ENCODE measurements around the gene KIF5B.
"Not testable (repeated sequence)": the region's sequence is repeated elsewhere in the genome, so short reads cannot be mapped to it uniquely, and the experiment has no call there.

KIF5B gene

DNA sequence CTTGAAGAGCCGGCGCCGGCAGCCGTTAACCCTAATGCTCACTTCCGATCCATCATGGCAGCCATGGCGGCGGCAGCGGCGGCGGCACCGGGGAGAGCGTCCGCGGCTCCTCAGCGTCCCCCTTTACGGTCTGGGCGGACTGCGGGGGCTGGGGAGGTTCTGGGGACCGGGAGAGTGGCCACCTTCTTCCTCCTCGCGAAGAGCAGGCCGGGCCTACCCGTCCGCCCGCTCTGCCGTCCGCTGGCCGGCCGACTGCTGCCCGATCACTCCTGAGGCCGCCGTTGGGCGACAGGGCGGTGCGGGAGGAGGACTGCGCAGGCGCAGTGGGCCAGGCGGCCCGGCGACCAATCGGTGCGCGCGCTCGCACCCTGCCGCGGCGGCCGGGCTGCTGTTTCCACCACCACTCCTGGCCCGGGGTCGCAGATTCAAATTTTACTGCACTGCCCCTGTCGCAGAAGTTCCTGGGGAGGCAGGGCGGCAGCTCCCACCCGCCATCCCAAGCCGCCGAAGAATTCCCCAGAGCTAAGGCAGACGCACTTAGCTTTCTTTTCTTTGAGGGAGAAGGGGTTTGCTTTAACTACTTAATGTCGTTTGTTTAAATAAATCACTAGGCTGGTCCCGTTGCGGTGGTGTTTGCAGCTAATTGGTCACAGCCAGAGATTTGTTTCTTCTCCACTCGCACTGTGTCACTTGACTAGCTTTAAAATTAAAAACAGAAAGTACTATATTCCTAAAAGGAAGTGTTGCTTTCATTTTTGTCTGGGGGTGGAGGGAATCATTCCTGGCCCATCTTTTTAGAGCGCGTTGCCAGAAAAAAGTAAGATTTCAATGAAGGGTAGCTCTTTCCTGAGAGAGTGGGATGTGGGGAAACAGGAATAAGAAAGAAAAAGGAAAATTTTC lies at the start of gene KIF5B:
Gene KIF5B (minus strand): TSS at position 290 of the 900 bp plus-strand sequence. CDS start 452 bp downstream, outside the sequence.
- H2AFZ ChIP-seq (ENCODE audit: low read depth, low read length) = peak within 1 kb of the TSS; percentile 99

GRCh38 chr10:32105782-32106382 lies 49.7 kb upstream of the KIF5B start:
- H3K4me3 ChIP-seq (ENCODE audit: low read length) = no peak overlapping the region
- H2AFZ ChIP-seq (ENCODE audit: low read depth, low read length) = no peak overlapping the region
- no peaks in the 10 kb centered on the region for H3K36me3 ChIP-seq (ENCODE audit: insufficient read depth, low read length)
- H3K4me1 ChIP-seq (ENCODE audit: insufficient read depth, low read length) = no peaks in the 10 kb centered on the region
- H3K27me3 ChIP-seq (ENCODE audit: insufficient read depth, low read length) = no peaks in the 10 kb centered on the region
- peaks cover 6% of the 10 kb centered on the region for H3K9me3 ChIP-seq (ENCODE audit: low read length)

More for the DNA sequence above, at the start of gene KIF5B:
- Histone ChIP-seq H3K9me3 (ENCODE audit: low read length) (no peaks in the 10 kb centered on the region), H3K4me1 (ENCODE audit: insufficient read depth, low read length) (peaks cover 15% of the 10 kb centered on the region), H3K4me3 (ENCODE audit: low read length) (peak within 1 kb of the TSS; percentile 99), H3K27me3 (ENCODE audit: insufficient read depth, low read length) (no peaks in the 10 kb centered on the region), H3K36me3 (ENCODE audit: insufficient read depth, low read length) (no peaks in the 10 kb centered on the region)

DNA sequence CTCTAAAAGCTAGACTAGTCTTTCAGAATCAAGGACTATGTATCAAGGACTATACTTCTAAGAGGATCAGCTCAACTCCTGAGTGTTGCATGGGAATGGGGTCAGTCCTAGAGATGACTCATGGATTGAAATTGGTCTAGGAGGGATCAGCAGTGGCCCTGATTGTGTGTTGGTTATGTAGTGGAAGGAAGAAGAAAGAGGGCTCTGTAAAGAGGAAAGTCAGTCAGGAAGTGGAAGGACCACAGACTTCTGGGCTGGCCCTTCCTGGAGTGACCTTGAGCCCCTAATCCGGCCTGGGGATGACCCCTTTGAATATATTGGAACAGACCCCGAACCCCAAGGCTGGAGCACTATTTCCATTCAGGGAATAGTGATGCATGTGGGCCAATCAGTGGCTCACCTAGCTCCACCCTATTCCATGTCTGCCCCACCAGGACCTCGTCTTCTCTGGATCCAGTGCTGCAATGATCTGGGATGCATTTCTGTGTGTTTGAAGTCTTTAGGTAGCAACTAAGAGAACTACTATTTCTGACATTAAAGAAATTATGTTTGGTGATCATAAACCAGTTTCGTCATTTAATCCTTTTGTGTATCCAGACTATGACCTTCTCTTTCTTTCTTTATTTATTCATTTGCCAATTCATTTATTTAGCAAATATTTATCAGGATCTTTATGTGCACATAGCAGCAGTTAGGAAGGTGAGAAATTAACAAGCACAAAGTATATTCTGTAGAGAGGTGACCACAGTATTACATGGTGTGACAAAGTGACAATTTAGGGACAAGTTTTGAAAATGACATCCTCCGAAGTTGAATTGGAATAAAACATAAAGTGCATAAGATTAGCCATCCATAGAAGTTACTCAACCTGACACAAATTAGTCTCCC lies 48.6 kb upstream of the KIF5B start:
- Histone ChIP-seq H2AFZ (ENCODE audit: low read depth, low read length) (no peak overlapping the region), H3K36me3 (ENCODE audit: insufficient read depth, low read length) (no peaks in the 10 kb centered on the region), H3K27me3 (ENCODE audit: insufficient read depth, low read length) (no peaks in the 10 kb centered on the region), H3K4me3 (ENCODE audit: low read length) (no peak overlapping the region), H3K4me1 (ENCODE audit: insufficient read depth, low read length) (no peaks in the 10 kb centered on the region), H3K9me3 (ENCODE audit: low read length) (peaks cover under 1% of the 10 kb centered on the region)

GRCh38 chr10:32104181-32104580 lies 48.0 kb upstream of the KIF5B start:
- Histone ChIP-seq H2AFZ (ENCODE audit: low read depth, low read length) (no peak overlapping the region), H3K4me1 (ENCODE audit: insufficient read depth, low read length) (no peaks in the 10 kb centered on the region), H3K9me3 (ENCODE audit: low read length) (no peaks in the 10 kb centered on the region), H3K4me3 (ENCODE audit: low read length) (no peak overlapping the region), H3K36me3 (ENCODE audit: insufficient read depth, low read length) (no peaks in the 10 kb centered on the region), H3K27me3 (ENCODE audit: insufficient read depth, low read length) (no peaks in the 10 kb centered on the region)

DNA sequence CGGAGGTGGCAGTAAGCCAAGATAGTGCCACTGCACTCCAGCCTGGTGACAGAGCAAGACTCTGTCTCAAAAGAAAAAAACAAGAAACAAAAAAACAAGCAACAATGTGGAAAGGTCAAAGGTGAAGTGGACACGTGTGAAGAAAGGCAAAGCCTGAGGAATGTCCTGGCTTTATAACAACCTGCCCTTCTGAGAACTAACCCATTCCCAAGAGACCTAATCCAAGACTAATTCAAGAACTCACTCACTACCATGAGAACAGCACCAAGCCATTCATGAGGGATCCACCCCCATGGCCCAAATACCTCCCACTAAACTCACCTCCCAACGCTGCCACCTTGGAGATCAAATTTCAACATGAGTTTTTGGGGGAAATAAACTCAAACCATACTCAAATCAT lies 47.5 kb upstream of the KIF5B start:
- Histone ChIP-seq H3K4me1 (ENCODE audit: insufficient read depth, low read length) (no peaks in the 10 kb centered on the region), H3K9me3 (ENCODE audit: low read length) (no peaks in the 10 kb centered on the region)

GRCh38 chr10:32098566-32099259 lies 42.5 kb upstream of the KIF5B start:
- H3K4me3 ChIP-seq (ENCODE audit: low read length); H2AFZ ChIP-seq (ENCODE audit: low read depth, low read length); H3K9me3 ChIP-seq (ENCODE audit: low read length); H3K4me1 ChIP-seq (ENCODE audit: insufficient read depth, low read length); H3K27me3 ChIP-seq (ENCODE audit: insufficient read depth, low read length); H3K36me3 ChIP-seq (ENCODE audit: insufficient read depth, low read length): not testable (repeated sequence)

More for the DNA sequence above, 47.5 kb upstream of the KIF5B start:
- H3K27me3 ChIP-seq (ENCODE audit: insufficient read depth, low read length) = no peaks in the 10 kb centered on the region
- H2AFZ ChIP-seq (ENCODE audit: low read depth, low read length) = no peak overlapping the region
- no peak overlapping the region for H3K4me3 ChIP-seq (ENCODE audit: low read length)
- no peaks in the 10 kb centered on the region for H3K36me3 ChIP-seq (ENCODE audit: insufficient read depth, low read length)

DNA sequence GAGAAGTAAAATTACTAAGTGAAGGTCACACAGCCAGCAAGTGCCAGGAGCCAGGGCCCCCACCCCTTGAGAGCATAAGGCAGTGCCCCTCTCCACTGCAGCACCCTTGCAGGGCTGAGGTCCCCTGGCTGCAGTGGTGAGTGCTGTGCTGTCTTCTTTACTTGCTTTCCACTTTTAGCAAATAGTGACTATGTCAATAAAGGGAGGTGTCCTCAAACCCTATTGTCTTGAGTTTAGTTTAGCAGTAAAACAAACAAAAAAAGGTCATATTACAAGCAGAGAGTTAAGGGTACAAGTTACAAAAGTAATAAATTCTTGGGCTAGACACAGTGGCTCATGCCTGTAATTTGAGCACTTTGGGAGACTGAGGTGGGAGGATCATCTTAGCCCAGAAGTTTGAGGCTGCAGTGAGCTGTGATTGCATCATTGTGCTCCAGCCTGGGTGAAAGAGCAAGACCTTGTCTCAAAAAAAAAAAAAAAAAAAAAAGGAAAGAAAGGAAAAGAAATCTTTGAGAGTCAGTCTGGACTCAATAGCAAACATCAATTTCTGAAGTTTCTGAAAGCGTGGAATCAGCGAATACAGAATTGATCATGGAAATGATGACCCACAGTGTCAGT lies 39.0 kb upstream of the KIF5B start:
- H3K4me1 ChIP-seq (ENCODE audit: insufficient read depth, low read length) = no peaks in the 10 kb centered on the region
- H3K4me3 ChIP-seq (ENCODE audit: low read length) = no peak overlapping the region
- H3K36me3 ChIP-seq (ENCODE audit: insufficient read depth, low read length) = no peaks in the 10 kb centered on the region
- no peaks in the 10 kb centered on the region for H3K27me3 ChIP-seq (ENCODE audit: insufficient read depth, low read length)
- no peak overlapping the region for H2AFZ ChIP-seq (ENCODE audit: low read depth, low read length)
- H3K9me3 ChIP-seq (ENCODE audit: low read length) = no peaks in the 10 kb centered on the region

DNA sequence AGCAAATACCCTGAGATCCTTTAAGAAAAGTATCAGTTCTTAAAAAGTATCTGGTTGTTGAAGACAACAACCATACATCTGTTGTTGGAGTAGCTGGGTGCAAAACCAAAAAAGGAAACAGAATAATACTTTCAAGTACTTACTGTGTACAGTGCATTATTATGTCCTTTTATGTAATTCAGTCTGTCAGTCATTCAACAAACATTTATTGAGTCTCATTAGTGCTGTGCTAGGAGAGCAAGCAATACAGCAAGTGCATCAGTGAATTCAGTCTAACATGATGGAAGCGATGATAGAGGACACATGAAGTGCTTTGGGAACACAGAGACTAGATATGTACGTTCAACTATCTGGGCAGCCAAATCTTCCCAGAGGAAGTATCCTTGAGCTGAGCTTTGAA lies 37.4 kb upstream of the KIF5B start:
- Histone ChIP-seq H3K27me3 (ENCODE audit: insufficient read depth, low read length) (no peaks in the 10 kb centered on the region), H3K9me3 (ENCODE audit: low read length) (no peaks in the 10 kb centered on the region), H2AFZ (ENCODE audit: low read depth, low read length) (no peak overlapping the region), H3K4me1 (ENCODE audit: insufficient read depth, low read length) (no peaks in the 10 kb centered on the region), H3K36me3 (ENCODE audit: insufficient read depth, low read length) (no peaks in the 10 kb centered on the region), H3K4me3 (ENCODE audit: low read length) (no peak overlapping the region)

GRCh38 chr10:32091046-32091445 lies 34.8 kb upstream of the KIF5B start:
- Histone ChIP-seq H2AFZ (ENCODE audit: low read depth, low read length) (no peak overlapping the region), H3K9me3 (ENCODE audit: low read length) (no peaks in the 10 kb centered on the region), H3K4me3 (ENCODE audit: low read length) (no peak overlapping the region)

DNA sequence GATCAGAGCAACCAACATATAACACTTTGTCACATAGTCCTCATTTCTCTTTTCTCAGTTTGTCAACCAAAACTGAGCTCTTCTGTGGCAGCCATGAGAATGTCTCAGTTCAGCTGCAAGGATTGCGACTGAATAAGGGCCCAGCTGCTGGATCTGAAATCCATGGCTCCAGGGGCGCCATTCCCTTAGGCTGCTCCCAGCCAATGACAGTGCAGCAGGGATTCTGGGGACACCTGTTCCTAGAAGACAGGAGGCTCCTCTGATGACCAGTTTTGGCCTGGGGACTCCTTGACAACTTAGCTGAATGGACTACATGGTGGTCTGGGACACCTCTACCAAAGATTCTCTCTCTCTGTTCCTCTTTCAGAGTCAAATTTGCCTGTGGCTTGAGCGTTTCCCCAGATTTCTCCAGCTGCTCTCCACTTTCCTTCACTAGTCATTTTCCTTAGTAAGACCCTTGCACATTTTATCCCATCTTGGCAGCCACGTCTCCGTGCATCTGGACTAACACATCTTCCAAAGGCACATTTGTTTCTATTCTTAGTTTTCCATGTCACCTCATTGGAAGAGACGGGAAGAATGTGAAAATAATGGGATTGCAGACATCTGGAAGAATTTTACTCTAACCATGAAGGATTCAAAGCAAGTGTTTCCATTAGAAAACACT lies 28.1 kb upstream of the KIF5B start:
- H3K36me3 ChIP-seq (ENCODE audit: insufficient read depth, low read length) = no peaks in the 10 kb centered on the region
- no peaks in the 10 kb centered on the region for H3K4me1 ChIP-seq (ENCODE audit: insufficient read depth, low read length)
- no peaks in the 10 kb centered on the region for H3K27me3 ChIP-seq (ENCODE audit: insufficient read depth, low read length)
- H2AFZ ChIP-seq (ENCODE audit: low read depth, low read length) = no peak overlapping the region
- no peaks in the 10 kb centered on the region for H3K9me3 ChIP-seq (ENCODE audit: low read length)
- H3K4me3 ChIP-seq (ENCODE audit: low read length) = no peak overlapping the region

More at GRCh38 chr10:32091046-32091445, 34.8 kb upstream of the KIF5B start:
- Histone ChIP-seq H3K4me1 (ENCODE audit: insufficient read depth, low read length) (no peaks in the 10 kb centered on the region), H3K27me3 (ENCODE audit: insufficient read depth, low read length) (no peaks in the 10 kb centered on the region), H3K36me3 (ENCODE audit: insufficient read depth, low read length) (no peaks in the 10 kb centered on the region)

DNA sequence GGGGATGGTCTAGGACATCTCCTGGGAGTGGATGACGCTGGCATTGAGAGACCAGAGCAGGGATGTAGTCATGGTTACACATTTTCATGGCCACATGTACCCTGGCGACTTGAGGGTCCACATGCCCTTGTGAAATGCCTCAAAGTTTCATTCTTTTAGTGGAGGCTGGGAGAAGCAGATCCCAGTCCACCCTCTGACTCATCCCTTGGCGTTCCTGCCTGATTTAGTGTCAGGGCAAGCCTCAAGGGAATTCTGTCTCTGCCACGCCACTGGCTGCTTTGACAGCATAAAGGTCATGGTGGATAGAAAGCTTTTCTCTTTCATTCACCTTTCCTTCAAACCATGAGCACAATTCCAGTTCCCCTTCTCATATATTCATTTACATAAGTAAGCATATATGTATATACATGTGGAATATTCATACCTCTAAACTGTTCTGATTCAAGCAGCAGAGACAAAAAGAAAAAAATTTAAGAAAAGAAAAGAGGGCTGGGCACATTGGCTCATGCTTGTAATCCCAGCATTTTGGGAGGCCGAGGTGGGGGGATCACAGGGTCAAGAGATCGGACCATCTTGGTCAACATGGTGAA lies 21.8 kb upstream of the KIF5B start:
- Histone ChIP-seq H2AFZ (ENCODE audit: low read depth, low read length) (no peak overlapping the region), H3K27me3 (ENCODE audit: insufficient read depth, low read length) (no peaks in the 10 kb centered on the region), H3K9me3 (ENCODE audit: low read length) (no peaks in the 10 kb centered on the region), H3K4me3 (ENCODE audit: low read length) (no peak overlapping the region), H3K36me3 (ENCODE audit: insufficient read depth, low read length) (no peaks in the 10 kb centered on the region), H3K4me1 (ENCODE audit: insufficient read depth, low read length) (peaks cover 5% of the 10 kb centered on the region)
